ENCODE results near the gene FSD1L. TPM values are rescaled to one million over a fixed set of nuclear protein-coding genes. Genes with fewer than 3 reads are reported as not detected.

Gene FSD1L
- polyA plus RNA-seq, 1 of the 3 experiments (the other 2 are of a cell fraction) = 0.76 TPM

GRCh38 chr9:105510024-105510423 lies 62.2 kb downstream of the FSD1L start:
- no peaks in the 10 kb centered on the region for H3K27me3 ChIP-seq (ENCODE audit: insufficient read depth)
- H3K27ac ChIP-seq (ENCODE audit: low read depth in 2 of 2, low read length in 1 of 2) = peak overlapping the region in 1 of 2 experiments; percentile 17; a peak in 2 of 4 replicates
- CTCF ChIA-PET = no interaction called here
- H2AFZ ChIP-seq (ENCODE audit: low read depth) = no peak overlapping the region
- H3K4me2 ChIP-seq = 0 out of 2 replicates have a peak overlapping the region, but pooled peaks have one; percentile 9
- no peaks in the 10 kb centered on the region for H3K9me2 ChIP-seq
- H3K4me1 ChIP-seq (ENCODE audit: control insufficient read depth in 1 of 2, insufficient read depth in 2 of 2, low read depth in 1 of 2, low read length in 1 of 2) = peaks cover 0 to 9% of the 10 kb centered on the region in 2 experiments; a peak in 1 of 4 replicates
- POLR2A ChIA-PET = no interaction called here
- peaks cover 16% of the 10 kb centered on the region for H3F3A ChIP-seq (replicated peaks; ENCODE audit: insufficient read depth)
- H3K9me3 ChIP-seq = no peaks in the 10 kb centered on the region
- no peaks in the 10 kb centered on the region for H4K20me1 ChIP-seq (ENCODE audit: insufficient read depth)
- TF ChIP-seq PBX3 (IDR thresholded peaks at IDR 0.05) (peak; percentile 28; the same call in 1 of the 2 replicates), FOSL2 (IDR thresholded peaks at IDR 0.05; ENCODE audit: borderline replicate concordance, low read depth) (peak; percentile 28; the same call in 1 of the 2 replicates), CHD2 (IDR thresholded peaks at IDR 0.05; ENCODE audit: low read length, partially characterized antibody) (no peak), TCF12 (IDR thresholded peaks at IDR 0.05) (0 out of 2 replicates have a peak, but pooled peaks have one; percentile 11), JUND (IDR thresholded peaks at IDR 0.05) (0 out of 2 replicates have a peak, but pooled peaks have one; percentile 7)
- no peak for DNase-seq
- no peak overlapping the region for H3K9ac ChIP-seq
- no peak overlapping the region for H3K4me3 ChIP-seq (ENCODE audit: low read depth in 2 of 2, low read length in 1 of 2)
- H3K36me3 ChIP-seq (replicated peaks in 1 of 2; ENCODE audit: control insufficient read depth in 1 of 2, insufficient read depth in 2 of 2, low read length in 1 of 2) = peaks cover 26 to 35% of the 10 kb centered on the region in 2 experiments
- H3K79me2 ChIP-seq (ENCODE audit: insufficient read depth) = no peaks in the 10 kb centered on the region
- 94% methylated on average over 1 of the region's 1 CpG for WGBS (ENCODE audit: low lambda C conversion rate)

GRCh38 chr9:105511446-105511845 lies 63.6 kb downstream of the FSD1L start:
- no peaks in the 10 kb centered on the region for H3K27me3 ChIP-seq (ENCODE audit: insufficient read depth)
- peaks cover 34 to 40% of the 10 kb centered on the region in 2 experiments for H3K36me3 ChIP-seq (replicated peaks in 1 of 2; ENCODE audit: control insufficient read depth in 1 of 2, insufficient read depth in 2 of 2, low read length in 1 of 2)
- CTCF ChIA-PET = no interaction called here
- no peak overlapping the region for H3K27ac ChIP-seq (ENCODE audit: low read depth in 2 of 2, low read length in 1 of 2)
- H3K9ac ChIP-seq = no peak overlapping the region
- no peak overlapping the region for H2AFZ ChIP-seq (ENCODE audit: low read depth)
- peaks cover 16% of the 10 kb centered on the region for H3F3A ChIP-seq (replicated peaks; ENCODE audit: insufficient read depth)
- POLR2A ChIA-PET = no interaction called here
- H4K20me1 ChIP-seq (ENCODE audit: insufficient read depth) = no peaks in the 10 kb centered on the region
- no peaks in the 10 kb centered on the region for H3K79me2 ChIP-seq (ENCODE audit: insufficient read depth)
- no peaks in the 10 kb centered on the region for H3K9me2 ChIP-seq
- no peak overlapping the region for H3K4me3 ChIP-seq (ENCODE audit: low read depth in 2 of 2, low read length in 1 of 2)
- TF ChIP-seq FOXM1 (IDR thresholded peaks at IDR 0.05; ENCODE audit: low read depth) (no peak), POLR2AphosphoS5 (IDR thresholded peaks at IDR 0.05; ENCODE audit: low read depth, low read length) (no peak), TAF1 (IDR thresholded peaks at IDR 0.05; ENCODE audit: borderline replicate concordance, low read depth, low read length) (no peak), RXRA (IDR thresholded peaks at IDR 0.05; ENCODE audit: borderline replicate concordance, low read depth) (no peak), RFX5 (IDR thresholded peaks at IDR 0.05; ENCODE audit: low read length) (no peak), ELF1 (IDR thresholded peaks at IDR 0.05) (no peak), NFIC (IDR thresholded peaks at IDR 0.05; ENCODE audit: borderline replicate concordance) (no peak), GATA2 (CRISPR knock-in tag; IDR thresholded peaks at IDR 0.05) (no peak), FOXJ3 (CRISPR knock-in tag; IDR thresholded peaks at IDR 0.05) (no peak), ZBTB33 (IDR thresholded peaks at IDR 0.05; ENCODE audit: borderline replicate concordance, low read depth) (no peak), SMC3 (IDR thresholded peaks at IDR 0.05; ENCODE audit: low read depth, low read length) (no peak), MAX (IDR thresholded peaks at IDR 0.05; ENCODE audit: low read depth) (no peak), NRF1 (IDR thresholded peaks at IDR 0.05; ENCODE audit: low read depth, low read length) (no peak), FOSL2 (IDR thresholded peaks at IDR 0.05; ENCODE audit: borderline replicate concordance, low read depth) (no peak), MXI1 (IDR thresholded peaks at IDR 0.05; ENCODE audit: low read depth, low read length) (no peak), EZH2phosphoT487 (IDR thresholded peaks at IDR 0.05; ENCODE audit: borderline replicate concordance, low read depth) (no peak)
- H3K4me1 ChIP-seq (ENCODE audit: control insufficient read depth in 1 of 2, insufficient read depth in 2 of 2, low read depth in 1 of 2, low read length in 1 of 2) = peaks cover 0 to 9% of the 10 kb centered on the region in 2 experiments; a peak in 1 of 4 replicates
- H3K4me2 ChIP-seq = no peak overlapping the region
- no peak for DNase-seq
- H3K9me3 ChIP-seq = no peaks in the 10 kb centered on the region

Measured in SK-N-SH (cell line).